ENCODE data around the gene SH2B3.

GRCh38 chr12:111408116-111408440, 2.4 kb downstream of the SH2B3 start:
- TF ChIP-seq CTCF (IDR thresholded peaks at IDR 0.05 in 8 of 11, conservative IDR thresholded peaks at IDR 0.05 in 3 of 11), result no peak
- no peak for TF ChIP-seq POLR2A (IDR thresholded peaks at IDR 0.05)
